Breast epithelium (tissue), 3 donors: Measurements from ENCODE around the gene TCEAL3.

Experiments used
- POLR2A ChIP-seq: fragments of 450-650 bp; IDR thresholded peaks from one replicate; pipeline ENCODE4 v1.6.1; 2016; ENCODE audit warnings: antibody characterized with exemption, mild to moderate bottlenecking, moderate library complexity
- POLR2AphosphoS5 ChIP-seq, 3 donors: sonication (generic); formaldehyde crosslinking; IDR thresholded peaks; one replicate each; pipeline ENCODE4 v1.6.1; 2017; ENCODE audit warnings: antibody characterized with exemption in 3 of 3
- TF ChIP-seq, protein P1 (sequence below), 3 donors: fragments of 450-650 bp; IDR thresholded peaks; one replicate each; pipeline ENCODE4 v1.5.1; 2016 to 2017; ENCODE audit warnings: antibody characterized with exemption in 3 of 3, mild to moderate bottlenecking in 3 of 3, moderate library complexity in 3 of 3

DNA sequence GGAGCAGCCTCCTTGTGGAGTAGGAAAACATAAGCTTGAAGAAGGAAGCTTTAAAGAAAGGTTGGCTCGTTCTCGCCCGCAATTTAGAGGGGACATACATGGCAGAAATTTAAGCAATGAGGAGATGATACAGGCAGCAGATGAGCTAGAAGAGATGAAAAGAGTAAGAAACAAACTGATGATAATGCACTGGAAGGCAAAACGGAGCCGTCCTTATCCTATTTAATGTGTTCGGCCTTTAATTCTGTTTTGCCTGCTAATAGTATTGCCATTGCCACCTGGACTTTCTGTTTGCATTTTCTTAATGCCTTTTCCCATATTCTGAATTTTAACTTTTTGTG lies 22.4 kb downstream of the TCEAL3 start:
- TF ChIP-seq, protein P1, sequence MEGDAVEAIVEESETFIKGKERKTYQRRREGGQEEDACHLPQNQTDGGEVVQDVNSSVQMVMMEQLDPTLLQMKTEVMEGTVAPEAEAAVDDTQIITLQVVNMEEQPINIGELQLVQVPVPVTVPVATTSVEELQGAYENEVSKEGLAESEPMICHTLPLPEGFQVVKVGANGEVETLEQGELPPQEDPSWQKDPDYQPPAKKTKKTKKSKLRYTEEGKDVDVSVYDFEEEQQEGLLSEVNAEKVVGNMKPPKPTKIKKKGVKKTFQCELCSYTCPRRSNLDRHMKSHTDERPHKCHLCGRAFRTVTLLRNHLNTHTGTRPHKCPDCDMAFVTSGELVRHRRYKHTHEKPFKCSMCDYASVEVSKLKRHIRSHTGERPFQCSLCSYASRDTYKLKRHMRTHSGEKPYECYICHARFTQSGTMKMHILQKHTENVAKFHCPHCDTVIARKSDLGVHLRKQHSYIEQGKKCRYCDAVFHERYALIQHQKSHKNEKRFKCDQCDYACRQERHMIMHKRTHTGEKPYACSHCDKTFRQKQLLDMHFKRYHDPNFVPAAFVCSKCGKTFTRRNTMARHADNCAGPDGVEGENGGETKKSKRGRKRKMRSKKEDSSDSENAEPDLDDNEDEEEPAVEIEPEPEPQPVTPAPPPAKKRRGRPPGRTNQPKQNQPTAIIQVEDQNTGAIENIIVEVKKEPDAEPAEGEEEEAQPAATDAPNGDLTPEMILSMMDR (IDR thresholded peaks at IDR 0.05): no peak
- no peak for TF ChIP-seq POLR2A
- TF ChIP-seq POLR2AphosphoS5 (IDR thresholded peaks at IDR 0.05): no peak
